Ovary (tissue), 9 donors: Measurements from ENCODE around the gene DNAJC16. TPM values are rescaled to one million over a fixed set of nuclear protein-coding genes. Genes with fewer than 3 reads are reported as not detected.

Experiments used
- DNase-seq, 5 donors: peaks; one replicate each; pipeline ENCODE4 v3.0.0-alpha.2; 2019 to 2020
- H3K27ac ChIP-seq, 2 donors: fragments of 200-600 bp; one replicate each; pipeline versions ENCODE4 v1.5.1 to v1.8.0; 2019 to 2022
- H3K27me3 ChIP-seq: fragments of 200-600 bp; one replicate; pipeline ENCODE4 v1.8.0; 2022
- H3K36me3 ChIP-seq: fragments of 200-600 bp; sonication (generic); one replicate; pipeline ENCODE4 v1.5.1; 2019
- H3K4me1 ChIP-seq: one replicate; pipeline ENCODE4 v1.8.1; 2013; ENCODE audit warnings: mild to moderate bottlenecking, moderate library complexity; ENCODE audit not compliant: insufficient read depth
- H3K4me3 ChIP-seq: fragments of 200-600 bp; sonication (generic); one replicate; pipeline ENCODE4 v1.5.1; 2017
- H3K9me3 ChIP-seq, 2 donors: fragments of 200-600 bp in 1 of 2; sonication (generic) in 1 of 2; one replicate each; pipeline versions ENCODE4 v1.5.1 to v1.8.1; 2013 to 2019; ENCODE audit warnings: mild to moderate bottlenecking in 1 of 2, moderate library complexity in 1 of 2
- EP300 ChIP-seq: sonication (generic); formaldehyde crosslinking; IDR thresholded peaks from one replicate; pipeline ENCODE4 v1.6.1; 2017; ENCODE audit warnings: antibody characterized with exemption
- POLR2A ChIP-seq: fragments of 450-650 bp; IDR thresholded peaks from one replicate; pipeline ENCODE4 v1.6.1; 2017; ENCODE audit warnings: antibody characterized with exemption, mild to moderate bottlenecking, moderate library complexity
- WGBS, 3 donors: extraction: QIAGEN DNeasy Blood & Tissue Kit in 1 of 3; methylation state at CpG; one replicate each; pipeline versions ENCODE4 v1.1.5 to v1.1.7; 2013 to 2017; 5-methylcytosine and 5-hydroxymethylcytosine counted together
- intact Hi-C, 4 donors: fragments of 100-400 bp; cut with DNase I; formaldehyde crosslinking; loops; one replicate each; pipeline versions ENCODE4 v1.11.0 to v1.15.1; 2022 to 2023
- polyA plus RNA-seq, 2 donors: library from polyadenylated mRNA; stranded (reverse); fragments of 200-250 nt in 1 of 2; fragments of 350-450 nt in 1 of 2; fragmentation: Illumina TruSeq in 1 of 2; extraction: RNeasy Lipid Tissue Mini Kit (QIAGEN cat#74804) in 1 of 2; gene quantifications; one replicate each; pipeline ENCODE4 v1.2.3, GENCODE V29; 2013 to 2014
- total RNA-seq, 7 donors: library from RNA; depleted of rRNA in 2 of 7; stranded (reverse); fragments of >200 nt in 2 of 7; fragmentation: NEBNext Ultra II Directional in 3 of 7; extraction: Animal tissue kit (Norgen Biotek cat#: 25700) in 3 of 7; gene quantifications; one replicate each; pipeline versions ENCODE4 v1.1.0 to v1.2.4, GENCODE V29; 2016 to 2023
- TF ChIP-seq, protein P1 (sequence below), 3 donors: fragments of 450-650 bp in 2 of 3; fragments of 200-600 bp in 1 of 3; IDR thresholded peaks; one replicate each; pipeline versions ENCODE4 v1.5.1 to v1.8.0; 2016 to 2022; ENCODE audit warnings: antibody characterized with exemption in 3 of 3, mild to moderate bottlenecking in 1 of 3
- donor health status: DM: no; HTN: no; CAD: no; lungs with moderate emphysema.
- donor health status: DM: no; HTN: no; CAD: no.
- donor health status: Bipolar disorder and iron deficiency.
- donor health status: DM: yes; HTN: yes; CAD: no.
- donor health status: DM: no; HTN: no; CAD: no.
- donor health status: DM: yes; HTN: yes; CAD: no.

DNAJC16 gene
- total and polyA plus RNA-seq, 9 donors, result 4.7 to 33.3 (median 17.6) TPM

DNA sequence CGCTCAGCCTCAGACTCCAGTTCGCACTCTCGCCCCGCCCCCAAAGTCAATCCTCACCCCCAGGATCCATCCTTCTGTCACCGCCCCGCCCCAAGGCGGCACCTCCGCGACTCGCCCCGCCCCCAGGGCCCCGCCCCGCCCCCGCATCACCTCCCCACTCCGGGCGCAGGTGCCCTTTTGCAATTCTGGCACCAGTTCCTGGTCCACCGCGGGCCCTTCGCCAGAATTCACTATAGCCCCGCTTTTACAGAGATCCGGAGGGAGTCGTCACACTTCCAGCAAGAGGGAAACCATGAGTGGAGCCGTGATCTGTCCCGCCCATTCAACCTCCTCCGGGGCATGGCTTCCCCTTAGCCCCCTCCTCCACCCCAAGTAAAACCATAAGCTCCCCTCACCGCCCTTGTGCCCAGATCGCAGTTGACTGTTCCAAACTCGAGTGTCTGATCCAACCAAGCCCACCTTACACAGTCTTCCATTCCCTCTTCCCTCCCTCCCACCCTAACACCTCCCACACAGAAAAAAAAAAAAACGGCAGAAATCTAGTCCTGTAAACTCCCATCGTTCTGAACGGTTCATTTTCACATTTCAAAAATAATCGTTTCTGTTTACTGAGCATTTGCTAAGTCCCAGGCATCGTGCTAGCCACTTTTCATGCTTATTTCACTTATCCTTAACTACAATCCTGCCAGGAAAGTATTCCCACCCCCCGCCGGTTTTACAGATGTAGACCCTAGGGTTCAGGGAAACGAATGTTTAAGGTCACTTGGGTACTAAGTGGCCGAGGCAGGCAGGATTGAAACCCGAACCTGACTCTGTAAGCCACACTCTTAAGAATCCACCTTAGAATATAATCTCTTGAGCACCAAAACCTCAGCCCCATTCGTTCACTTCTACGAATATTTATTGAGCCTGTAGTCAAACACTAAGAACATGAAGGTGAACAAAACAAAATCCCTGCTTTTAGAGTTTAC lies 1.3 kb upstream of the DNAJC16 start:
- Histone ChIP-seq H3K36me3 (no peaks in the 10 kb centered on the region), H3K27ac (peak overlapping the region; percentile 85 to 97), H3K4me1 (peaks cover 4% of the 10 kb centered on the region), H3K9me3 (no peaks in the 10 kb centered on the region), H3K27me3 (no peaks in the 10 kb centered on the region), H3K4me3 (peak overlapping the region; percentile 51)
- TF ChIP-seq, protein P1, sequence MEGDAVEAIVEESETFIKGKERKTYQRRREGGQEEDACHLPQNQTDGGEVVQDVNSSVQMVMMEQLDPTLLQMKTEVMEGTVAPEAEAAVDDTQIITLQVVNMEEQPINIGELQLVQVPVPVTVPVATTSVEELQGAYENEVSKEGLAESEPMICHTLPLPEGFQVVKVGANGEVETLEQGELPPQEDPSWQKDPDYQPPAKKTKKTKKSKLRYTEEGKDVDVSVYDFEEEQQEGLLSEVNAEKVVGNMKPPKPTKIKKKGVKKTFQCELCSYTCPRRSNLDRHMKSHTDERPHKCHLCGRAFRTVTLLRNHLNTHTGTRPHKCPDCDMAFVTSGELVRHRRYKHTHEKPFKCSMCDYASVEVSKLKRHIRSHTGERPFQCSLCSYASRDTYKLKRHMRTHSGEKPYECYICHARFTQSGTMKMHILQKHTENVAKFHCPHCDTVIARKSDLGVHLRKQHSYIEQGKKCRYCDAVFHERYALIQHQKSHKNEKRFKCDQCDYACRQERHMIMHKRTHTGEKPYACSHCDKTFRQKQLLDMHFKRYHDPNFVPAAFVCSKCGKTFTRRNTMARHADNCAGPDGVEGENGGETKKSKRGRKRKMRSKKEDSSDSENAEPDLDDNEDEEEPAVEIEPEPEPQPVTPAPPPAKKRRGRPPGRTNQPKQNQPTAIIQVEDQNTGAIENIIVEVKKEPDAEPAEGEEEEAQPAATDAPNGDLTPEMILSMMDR (IDR thresholded peaks at IDR 0.05), result no peak
- TF ChIP-seq POLR2A (peak; percentile 54), EP300 (no peak)
- 0 to 2% (median 1%) methylated on average over 31 to 40 of the region's 40 CpGs for WGBS, 3 donors
- DNase-seq, result peak; percentile 25 to 100 (median 48)
- intact Hi-C loops, result loop anchor here in 1 of 4 donors (5.0 kb wide), 1 partner anchor 157 kb away; the partner anchor contains the start of gene PLEKHM2

DNA sequence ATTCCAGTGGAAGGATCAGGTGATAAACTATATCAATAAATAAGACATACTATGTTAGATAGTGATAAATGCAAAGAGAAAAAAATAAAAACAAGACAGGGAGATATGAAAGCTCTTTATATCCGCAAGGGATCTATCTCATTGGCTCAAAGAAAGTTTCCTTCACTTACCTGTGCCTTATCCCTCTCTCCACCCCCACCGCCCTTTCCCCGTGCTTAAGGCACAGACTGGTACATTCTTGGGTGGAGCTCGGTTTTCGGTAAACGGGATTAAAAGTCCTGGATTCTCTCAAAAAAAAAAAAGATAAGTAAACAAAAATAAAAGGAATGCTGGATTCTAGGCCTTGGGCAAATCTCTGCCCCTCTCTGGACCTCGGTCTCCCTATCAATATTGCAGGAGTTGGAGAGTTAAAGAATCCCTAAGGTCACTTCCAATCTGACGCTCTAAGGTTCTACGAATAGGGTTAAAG lies 593 bp upstream of the DNAJC16 start:
- peak overlapping the region; percentile 85 to 97 for H3K27ac ChIP-seq
- WGBS, 3 donors, result 7 to 9% (median 8%) methylated on average over 9 of the region's 9 CpGs
- intact Hi-C loops, result loop anchor here in 1 of 4 donors (5.0 kb wide), 1 partner anchor 156 kb away; the partner anchor contains the start of gene PLEKHM2

DNA sequence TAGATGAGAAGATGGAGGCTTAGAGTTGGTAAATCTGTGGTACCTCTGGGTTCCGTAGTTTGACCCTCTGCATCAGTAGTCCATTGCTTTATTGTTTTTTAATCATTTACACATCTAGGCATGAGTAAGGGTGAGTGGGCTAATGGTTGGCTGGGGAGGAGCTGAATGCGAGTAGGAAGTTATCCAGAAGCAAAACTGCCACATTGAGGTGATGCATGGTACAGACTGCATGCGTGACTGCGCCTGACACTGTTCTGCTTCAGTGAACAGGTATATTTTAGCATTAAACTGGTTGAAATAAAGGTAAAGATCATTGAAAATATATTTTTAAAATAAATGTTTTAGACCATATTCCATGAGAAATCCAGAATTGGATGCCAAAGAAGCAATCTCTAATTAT lies 4.4 kb downstream of the DNAJC16 start:
- Histone ChIP-seq H3K27ac (no peak overlapping the region), H3K4me3 (no peak overlapping the region), H3K27me3 (no peaks in the 10 kb centered on the region), H3K4me1 (no peaks in the 10 kb centered on the region), H3K9me3 (no peaks in the 10 kb centered on the region), H3K36me3 (no peaks in the 10 kb centered on the region)
- WGBS, 3 donors, result 96 to 98% (median 97%) methylated on average over 4 of the region's 4 CpGs
- DNase-seq, result peak in 1 of 5 donors; percentile 5
- intact Hi-C loops, result loop anchor here in 1 of 4 donors (10.0 kb wide), 1 partner anchor 84 kb away; the partner anchor contains the start of gene DDI2
- TF ChIP-seq POLR2A, result no peak
- TF ChIP-seq, protein P1 (IDR thresholded peaks at IDR 0.05), result no peak
- no peak for TF ChIP-seq EP300

More for the DNA sequence above, 593 bp upstream of the DNAJC16 start:
- Histone ChIP-seq H3K27me3 (no peaks in the 10 kb centered on the region), H3K36me3 (no peaks in the 10 kb centered on the region), H3K4me1 (peaks cover 4% of the 10 kb centered on the region), H3K4me3 (peak overlapping the region; percentile 51), H3K9me3 (no peaks in the 10 kb centered on the region)
- TF ChIP-seq EP300, result no peak
- DNase-seq, result peak; percentile 45 to 63 (median 58)

DNA sequence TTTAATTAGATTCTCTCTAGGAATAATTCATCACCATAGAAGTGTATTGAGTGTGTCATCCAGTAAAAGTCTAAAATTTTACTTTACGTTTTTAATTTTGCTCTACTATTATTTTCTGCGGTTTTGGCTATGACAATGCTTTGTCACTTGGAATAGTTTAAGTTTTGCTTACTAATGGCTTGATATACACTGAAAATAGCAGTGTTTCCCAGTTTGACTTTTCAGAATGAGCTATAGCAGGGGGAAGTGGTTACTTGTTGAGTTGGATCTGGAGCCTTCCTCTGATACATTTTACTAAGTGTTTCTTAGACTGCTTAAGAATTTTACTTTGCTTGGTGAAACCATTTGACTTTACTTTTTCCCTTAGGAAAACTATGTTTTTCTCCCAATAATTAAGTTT lies 5.0 kb downstream of the DNAJC16 start:
- TF ChIP-seq, protein P1 (IDR thresholded peaks at IDR 0.05), result no peak
- TF ChIP-seq EP300, result no peak
- TF ChIP-seq POLR2A, result no peak
- intact Hi-C loops, result loop anchor here in 1 of 4 donors (10.0 kb wide), 1 partner anchor 83 kb away; the partner anchor contains the start of gene DDI2
- no peak for DNase-seq
- Histone ChIP-seq H3K9me3 (no peaks in the 10 kb centered on the region), H3K27me3 (no peaks in the 10 kb centered on the region), H3K4me3 (no peak overlapping the region), H3K4me1 (no peaks in the 10 kb centered on the region), H3K36me3 (no peaks in the 10 kb centered on the region), H3K27ac (no peak overlapping the region)
- 86 to 89% (median 87%) methylated on average over 2 of the region's 2 CpGs for WGBS, 3 donors
